Activated CD4-positive, alpha-beta T cell treated with anti-CD3 and anti-CD28 coated beads, Interleukin-2, amount 50 U/mL, for 1 hour (primary cell): ENCODE data around the gene CIPC.

Source experiments
- DNase-seq: peaks from one replicate; pipeline ENCODE4 v3.0.0-alpha.2; 2020

Gene CIPC

GRCh38 chr14:77097700-77098528 is at the start of gene CIPC:
TSS of gene CIPC (plus strand) at chr14:77098258. CDS start at chr14:77105709, 7,451 bp downstream.
- peak; percentile 99 for DNase-seq

DNA sequence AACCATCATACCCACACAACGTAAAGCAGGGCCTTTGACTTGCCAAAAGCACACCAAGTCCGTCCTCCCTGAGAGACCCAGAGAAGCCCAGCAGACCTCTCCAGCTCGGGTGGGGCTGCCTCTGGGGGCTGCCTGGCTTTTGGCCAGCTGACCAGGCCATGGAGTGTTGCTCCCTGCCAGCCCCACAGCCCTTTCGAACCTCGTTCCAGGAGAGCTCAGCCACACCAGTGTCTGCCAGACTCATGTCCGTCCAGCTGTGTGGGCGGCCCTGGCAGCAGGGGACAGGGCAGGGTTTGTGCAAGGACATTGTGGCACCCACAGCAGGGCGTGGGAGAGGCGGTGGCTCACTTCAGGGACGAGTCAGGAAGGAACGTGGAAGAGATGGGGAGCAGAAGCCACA is 46.9 kb upstream of the CIPC start:
- DNase-seq: no peak

- DNase-seq: no peak
These were observed 45.6 kb upstream of the CIPC start for GRCh38 chr14:77052281-77053044.

DNA sequence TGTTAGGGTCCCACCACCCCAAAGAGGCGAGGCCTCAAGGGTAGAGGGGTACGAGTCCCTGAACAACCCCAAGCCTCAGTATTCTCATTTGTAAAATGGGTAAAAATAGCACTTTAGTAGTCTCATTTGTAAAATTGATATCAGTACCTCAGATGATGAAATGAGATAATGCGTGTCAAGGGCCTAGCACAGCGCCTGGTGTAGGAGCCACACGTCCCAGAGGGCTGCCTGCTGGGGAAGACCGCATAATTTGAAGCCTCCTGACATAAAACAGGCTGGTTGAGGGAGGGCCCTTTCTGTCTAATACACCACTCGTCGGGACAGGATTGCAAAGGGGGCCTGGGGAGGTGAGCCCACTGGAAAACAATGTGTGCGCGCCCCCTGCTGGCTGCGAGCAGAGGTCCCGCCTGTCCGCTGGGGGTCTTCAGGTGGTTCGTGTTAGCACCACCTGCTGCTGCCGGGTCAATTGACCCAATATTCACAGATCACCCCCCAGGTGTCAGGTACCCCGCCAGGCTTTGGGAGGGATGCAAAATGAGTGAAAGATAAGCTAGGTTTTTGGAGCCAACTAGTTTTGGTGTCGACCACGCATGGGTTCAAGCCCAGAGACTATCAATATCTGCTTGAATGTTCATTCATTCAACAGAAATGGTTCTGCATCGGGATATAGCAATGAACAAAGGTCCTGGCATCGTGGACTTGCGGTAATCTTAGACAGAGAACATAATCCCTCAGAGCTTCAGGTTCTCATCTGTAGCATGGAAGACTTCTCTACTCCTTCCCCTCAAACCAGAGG is 44.8 kb upstream of the CIPC start:
- DNase-seq: peak; percentile 76

GRCh38 chr14:77055306-77055705 is 42.8 kb upstream of the CIPC start:
- no peak for DNase-seq

DNA sequence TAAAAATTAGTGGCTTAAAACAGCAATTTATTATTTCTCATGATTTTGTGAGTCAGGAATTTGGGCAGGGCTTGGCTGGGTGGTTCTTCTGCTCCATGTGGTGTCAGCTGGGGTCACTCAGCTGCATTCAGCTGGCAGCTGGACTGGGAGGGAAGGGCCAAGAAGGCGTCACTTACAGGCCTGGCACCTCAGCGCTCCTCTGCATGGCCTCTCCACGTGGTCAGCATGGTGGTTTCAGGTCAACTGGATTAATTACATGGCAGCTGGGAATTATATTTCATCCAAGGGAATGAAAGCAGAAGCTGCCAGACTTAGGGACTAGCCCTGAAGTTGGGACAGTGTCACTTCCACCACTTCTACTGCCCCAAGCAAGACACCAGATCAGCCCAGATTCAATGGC is 42.1 kb upstream of the CIPC start:
- no peak for DNase-seq

DNA sequence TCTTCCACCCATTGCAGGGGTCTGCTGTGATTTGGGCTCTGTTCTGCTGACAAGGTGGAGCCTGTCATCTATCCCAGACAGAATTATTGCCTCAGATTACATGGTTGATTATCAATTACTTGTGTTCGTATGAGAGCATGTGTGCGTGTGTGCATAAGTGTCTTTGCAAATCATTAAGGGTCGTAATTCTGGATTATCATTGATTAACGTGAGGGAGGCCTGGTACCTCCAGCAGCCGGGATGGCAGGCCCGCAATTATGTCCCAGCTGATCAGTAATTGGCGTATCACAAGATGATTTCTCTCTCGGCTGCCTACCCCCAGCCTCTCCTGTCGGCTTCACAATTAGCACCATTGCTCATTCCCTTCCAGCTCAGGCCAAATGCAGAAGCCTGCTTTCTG is 39.9 kb upstream of the CIPC start:
- DNase-seq: no peak

- no peak for DNase-seq
These were observed 39.3 kb upstream of the CIPC start for GRCh38 chr14:77058785-77059184.

- DNase-seq: peak; percentile 44
These were observed 38.7 kb upstream of the CIPC start for GRCh38 chr14:77059276-77059915.

GRCh38 chr14:77061630-77062257 is 36.3 kb upstream of the CIPC start:
- no peak for DNase-seq

DNA sequence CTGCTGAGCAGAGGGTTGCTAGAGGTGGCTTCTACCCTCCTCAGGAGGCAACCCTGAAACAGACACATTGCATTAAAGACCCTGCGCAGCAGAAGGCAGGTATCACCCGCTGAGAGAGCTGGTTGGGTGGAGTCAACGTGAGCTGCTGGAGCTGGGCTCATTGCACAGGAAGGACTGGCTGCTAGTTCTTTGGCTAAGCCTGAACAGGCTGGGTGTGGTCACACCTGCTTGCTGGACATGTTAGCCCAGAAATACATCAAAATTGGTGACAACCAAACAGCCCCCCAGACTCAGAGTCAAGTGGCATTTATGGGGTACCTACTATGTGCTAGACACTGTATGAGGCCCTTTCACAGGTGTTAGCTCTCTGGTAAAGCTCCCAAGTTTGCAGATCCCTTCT is 35.8 kb upstream of the CIPC start:
- no peak for DNase-seq

DNA sequence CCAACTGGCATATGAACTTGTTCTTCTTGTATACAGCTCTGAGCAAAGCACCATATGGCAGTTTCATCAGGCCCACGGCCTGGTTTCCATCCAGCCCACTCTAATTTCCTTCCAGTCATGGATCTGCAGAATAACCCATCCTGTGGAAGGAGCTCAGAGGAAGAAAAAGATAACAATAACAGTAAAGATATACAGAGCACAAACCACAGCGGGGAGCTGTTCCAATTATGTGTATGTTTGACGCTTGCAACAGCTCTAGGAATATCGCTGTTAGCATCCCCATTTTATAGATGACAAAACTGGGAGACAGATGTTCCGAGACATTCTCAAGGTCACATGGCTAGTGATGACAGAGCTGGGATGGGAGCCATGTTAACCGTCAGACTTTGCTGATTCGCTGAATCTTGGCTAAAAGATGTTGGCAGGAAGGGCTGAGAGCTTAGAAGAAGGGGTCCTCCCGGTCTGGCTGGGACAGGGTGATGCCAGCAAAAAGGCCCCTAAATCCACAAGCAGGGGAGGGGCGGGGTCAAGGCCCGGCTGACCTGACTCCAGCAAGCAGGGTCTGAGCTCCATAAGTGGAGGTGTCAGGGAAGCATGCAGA is 34.4 kb upstream of the CIPC start:
- DNase-seq: no peak

DNA sequence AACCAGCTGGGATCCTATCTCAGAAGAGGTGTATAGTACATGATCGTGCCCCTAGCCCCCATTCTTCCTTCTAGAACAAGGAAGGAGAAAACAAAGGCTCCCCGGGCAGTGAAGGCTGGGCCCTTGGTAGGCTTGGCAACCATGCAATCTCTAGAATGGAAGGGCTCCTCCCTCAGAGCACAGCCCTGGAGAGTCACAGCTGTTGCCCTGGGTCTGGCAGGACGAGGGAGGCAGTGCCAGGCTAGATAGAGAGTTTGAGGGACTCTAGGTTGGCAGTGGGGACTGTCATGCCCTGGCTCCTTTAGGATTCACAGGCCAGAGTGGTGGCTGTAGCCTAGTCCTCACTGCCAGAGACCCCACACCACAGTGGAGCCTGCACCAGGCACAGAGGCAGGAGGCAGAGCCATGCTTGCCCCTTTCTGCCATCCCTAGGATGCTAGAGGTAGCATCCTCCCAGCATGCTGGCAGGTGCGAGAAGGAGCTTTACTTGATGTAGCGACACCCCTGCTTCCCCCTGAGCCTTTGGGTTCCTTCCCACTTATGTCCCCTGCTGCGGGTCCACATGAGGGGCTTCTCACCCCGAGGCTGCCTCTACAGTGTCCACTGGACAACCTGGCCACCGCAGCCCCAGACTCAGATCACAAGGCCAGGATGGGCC is 33.4 kb upstream of the CIPC start:
- no peak for DNase-seq

GRCh38 chr14:77065851-77066577 is 32.0 kb upstream of the CIPC start:
- no peak for DNase-seq

DNA sequence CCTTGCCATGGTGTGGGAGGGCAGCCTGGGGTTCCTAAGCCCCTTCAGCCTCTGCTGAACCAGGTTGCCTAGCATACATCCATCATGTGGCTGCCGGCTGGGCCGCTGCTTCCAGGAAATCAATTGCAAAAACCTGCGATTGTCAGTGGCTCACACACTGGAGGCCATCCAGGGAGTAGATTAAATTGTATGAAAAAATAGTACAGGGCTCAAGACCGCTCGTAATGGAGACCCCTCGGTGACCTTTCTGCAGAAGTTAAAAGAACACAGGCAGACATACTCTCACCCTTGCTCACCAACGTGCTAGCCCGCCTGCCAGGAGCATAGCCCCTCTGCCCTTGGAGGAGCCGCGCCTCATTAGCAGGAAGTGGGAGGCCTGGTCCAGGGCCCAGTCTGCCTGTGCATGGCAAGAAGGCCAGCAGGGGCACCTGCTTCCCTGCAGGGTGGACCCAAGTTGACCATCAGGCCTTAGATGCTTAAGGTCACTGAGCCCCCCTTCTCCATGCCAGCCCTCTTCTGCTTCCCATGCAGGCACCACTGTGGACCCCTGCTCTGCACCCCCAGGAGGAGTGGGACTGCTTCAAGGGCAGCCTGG is 31.4 kb upstream of the CIPC start:
- DNase-seq: no peak

GRCh38 chr14:77067632-77068516 is 30.2 kb upstream of the CIPC start:
- DNase-seq: peak; percentile 62

GRCh38 chr14:77068517-77069200 is 29.4 kb upstream of the CIPC start:
- no peak for DNase-seq

GRCh38 chr14:77069551-77069950 is 28.5 kb upstream of the CIPC start:
- no peak for DNase-seq
